ENCODE results near the gene CFAP57. TPM values are rescaled to one million over a fixed set of nuclear protein-coding genes. Genes with fewer than 3 reads are reported as not detected.

CFAP57 gene
- total and polyA plus RNA-seq, 2 of the 13 experiments (the other 11 are each of a cell fraction or from before 2014, with no cell fraction given), result 0.01 TPM; not detected in 1

DNA sequence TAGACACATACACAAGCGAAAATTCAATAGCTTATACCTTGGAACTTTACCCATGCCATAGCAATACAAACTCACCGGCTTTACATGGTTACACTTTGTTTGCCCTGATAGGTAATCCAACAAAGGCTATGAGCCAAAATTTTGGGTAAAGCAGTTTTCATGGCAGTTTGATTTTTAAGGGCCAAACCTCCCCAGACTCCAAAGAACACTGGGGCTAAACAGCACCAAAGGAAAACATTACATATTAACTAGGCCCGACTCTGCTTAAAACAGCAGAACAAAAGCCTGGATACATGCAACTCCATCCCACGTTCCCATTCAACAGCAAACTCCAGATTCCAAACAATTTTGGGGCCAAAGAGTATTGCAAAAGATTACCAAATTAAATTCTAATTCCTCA lies 93.3 kb downstream of the CFAP57 start (continued):
- no peak for TF ChIP-seq ZNF562 (CRISPR knock-in tag; IDR thresholded peaks at IDR 0.05; ENCODE audit: borderline replicate concordance)

- Histone ChIP-seq H3K36me3 (replicated peaks in 1 of 2; ENCODE audit: control insufficient read depth in 1 of 2, insufficient read depth in 2 of 2, low read length in 2 of 2) (no peaks in the 10 kb centered on the region), H3K79me2 (ENCODE audit: insufficient read depth, low read length) (no peaks in the 10 kb centered on the region), H3K4me3 (replicated peaks in 1 of 3; ENCODE audit: insufficient read depth in 1 of 3, low read depth in 2 of 3, low read length in 3 of 3) (0 out of 6 replicates have a peak overlapping the region, but pooled peaks of 1 of the 3 experiments have one; percentile 54), H3K27ac (ENCODE audit: extremely low read length, insufficient read depth, low read length) (no peak overlapping the region), H4K20me1 (ENCODE audit: insufficient read depth, low read length) (no peaks in the 10 kb centered on the region), H3K9ac (ENCODE audit: insufficient read depth, low read depth, low read length) (no peak overlapping the region), H3K4me1 (ENCODE audit: insufficient read depth, low read length) (peaks cover 61% of the 10 kb centered on the region), H3K4me2 (ENCODE audit: low read depth, low read length) (peak overlapping the region; percentile 85), H2AFZ (ENCODE audit: low read length) (no peak overlapping the region), H3K9me3 (ENCODE audit: low read length) (peaks cover 18% of the 10 kb centered on the region), H3K27me3 (ENCODE audit: control insufficient read depth in 1 of 2, insufficient read depth in 2 of 2, low read length in 2 of 2) (peaks cover 0 to 3% of the 10 kb centered on the region in 2 experiments; a peak in 1 of 5 replicates)
- ChIA-PET POLR2A (interaction anchor here (1.1 to 1.5 kb wide), 4 partner anchors 9 to 18 kb away, joined by 4 to 7 read pairs (median 5); partner anchors contain the start of gene C1orf210), CTCF (ENCODE audit: low intra/inter-chr PET ratio, low total read pairs) (no interaction called here)
- TF ChIP-seq ZNF3 (CRISPR knock-in tag; IDR thresholded peaks at IDR 0.05), result peak; percentile 68; the same call in 1 of the 2 replicates
- no peak for TF ChIP-seq SMAD9 (CRISPR knock-in tag; IDR thresholded peaks at IDR 0.05)
- no peak for ATAC-seq
- WGBS (ENCODE audit: low lambda C conversion rate), result 100% methylated on average over 1 of the region's 1 CpG
- DNase-seq (ENCODE audit: low spot score), result no peak
- no peak for FAIRE-seq
- intact Hi-C loops (cut with micrococcal nuclease; ENCODE audit: unreplicated experiment), result no loop called here
- no TSS peak for BruUV-seq (replicated peaks)
- in situ Hi-C loops (cut with HindIII; ENCODE audit: extremely low pct_ligation_motif_present, low pct_unique_long_range_greater_than_20kb), result no loop called here
Measured at GRCh38 chr1:43266881-43267280, 94.8 kb downstream of the CFAP57 start.

- Histone ChIP-seq H2AFZ (ENCODE audit: low read length) (peak overlapping the region; percentile 89), H3K4me2 (ENCODE audit: low read depth, low read length) (peak overlapping the region; percentile 85), H3K9ac (ENCODE audit: insufficient read depth, low read depth, low read length) (peak overlapping the region; percentile 31; the same call in 1 of the 2 replicates), H3K4me1 (ENCODE audit: insufficient read depth, low read length) (peaks cover 61% of the 10 kb centered on the region), H3K27me3 (ENCODE audit: control insufficient read depth in 1 of 2, insufficient read depth in 2 of 2, low read length in 2 of 2) (peaks cover 0 to 3% of the 10 kb centered on the region in 2 experiments; a peak in 1 of 5 replicates), H4K20me1 (ENCODE audit: insufficient read depth, low read length) (no peaks in the 10 kb centered on the region), H3K36me3 (replicated peaks in 1 of 2; ENCODE audit: control insufficient read depth in 1 of 2, insufficient read depth in 2 of 2, low read length in 2 of 2) (no peaks in the 10 kb centered on the region), H3K27ac (ENCODE audit: extremely low read length, insufficient read depth, low read length) (no peak overlapping the region), H3K4me3 (replicated peaks in 1 of 3; ENCODE audit: insufficient read depth in 1 of 3, low read depth in 2 of 3, low read length in 3 of 3) (peak overlapping the region; percentile 20 to 54 (median 25); a peak in 5 of 6 replicates), H3K79me2 (ENCODE audit: insufficient read depth, low read length) (no peaks in the 10 kb centered on the region), H3K9me3 (ENCODE audit: low read length) (peaks cover 13% of the 10 kb centered on the region)
- intact Hi-C loops (cut with micrococcal nuclease; ENCODE audit: unreplicated experiment), result no loop called here
- BruUV-seq (replicated peaks), result no TSS peak
- POLR2A ChIA-PET, result interaction anchor here (0.8 to 1.5 kb wide), 5 partner anchors 9 to 81 kb away, joined by 3 to 7 read pairs (median 4); partner anchors contain the start of gene C1orf210
- in situ Hi-C loops (cut with HindIII; ENCODE audit: extremely low pct_ligation_motif_present, low pct_unique_long_range_greater_than_20kb), result no loop called here
- DNase-seq (ENCODE audit: low spot score) (no peak), ATAC-seq (peak; percentile 77), FAIRE-seq (peak; percentile 4)
- CTCF ChIA-PET (ENCODE audit: low intra/inter-chr PET ratio, low total read pairs), result no interaction called here
- WGBS (ENCODE audit: low lambda C conversion rate), result 0% methylated on average over 7 of the region's 9 CpGs
- TF ChIP-seq HMG20B (CRISPR knock-in tag; conservative IDR thresholded peaks at IDR 0.05) (no peak), ZNF891 (CRISPR knock-in tag; IDR thresholded peaks at IDR 0.05) (no peak), ZNF263 (CRISPR knock-in tag; IDR thresholded peaks at IDR 0.05) (peak; percentile 89), ZNF441 (CRISPR knock-in tag; IDR thresholded peaks at IDR 0.05; ENCODE audit: borderline replicate concordance) (no peak), NR2F2 (IDR thresholded peaks at IDR 0.05; ENCODE audit: borderline replicate concordance, low read depth) (no peak), WIZ (CRISPR knock-in tag; IDR thresholded peaks at IDR 0.05) (no peak), HNF4A (CRISPR knock-in tag; IDR thresholded peaks at IDR 0.05) (peak; percentile 52), CENPX (CRISPR knock-in tag; IDR thresholded peaks at IDR 0.05) (no peak), RFX5 (IDR thresholded peaks at IDR 0.05; ENCODE audit: low read depth, low read length) (0 out of 2 replicates have a peak, but pooled peaks have one; percentile 21), CHD4 (IDR thresholded peaks at IDR 0.05; ENCODE audit: borderline replicate concordance, low read length) (no peak), MYPOP (CRISPR knock-in tag; IDR thresholded peaks at IDR 0.05) (no peak), SIN3A (IDR thresholded peaks at IDR 0.05; ENCODE audit: borderline replicate concordance, low read depth, low read length) (no peak), ZNF546 (CRISPR knock-in tag; conservative IDR thresholded peaks at IDR 0.05) (no peak), SAP130 (CRISPR knock-in tag; IDR thresholded peaks at IDR 0.05; ENCODE audit: low read depth) (no peak), HMG20A (CRISPR knock-in tag; IDR thresholded peaks at IDR 0.05; ENCODE audit: borderline replicate concordance) (no peak), NFKBIZ (CRISPR knock-in tag; IDR thresholded peaks at IDR 0.05) (no peak)
Measured at GRCh38 chr1:43267291-43267805, 95.2 kb downstream of the CFAP57 start.
